Muscle of leg (tissue), 11 donors: ENCODE results near the gene AKR1A1. TPM values are rescaled to one million over a fixed set of nuclear protein-coding genes. Genes with fewer than 3 reads are reported as not detected.

ENCODE experiments used
- DNase-seq: peaks from one replicate; pipeline ENCODE4 v3.0.0; 2013
- H3K27ac ChIP-seq: one replicate; pipeline ENCODE4 v1.5.1; 2013; ENCODE audit warnings: mild to moderate bottlenecking, low read length, control low read depth
- H3K27me3 ChIP-seq: one replicate; pipeline ENCODE4 v1.6.1; 2013; ENCODE audit warnings: low read length; ENCODE audit not compliant: control insufficient read depth, insufficient read depth
- H3K36me3 ChIP-seq: one replicate; pipeline ENCODE4 v1.6.1; 2013; ENCODE audit warnings: low read length; ENCODE audit not compliant: control insufficient read depth, insufficient read depth
- H3K4me1 ChIP-seq: one replicate; pipeline ENCODE4 v1.6.1; 2013; ENCODE audit warnings: low read length; ENCODE audit not compliant: control insufficient read depth, insufficient read depth
- H3K4me3 ChIP-seq: one replicate; pipeline ENCODE4 v1.5.1; 2013; ENCODE audit warnings: low read length, control low read depth
- H3K9me3 ChIP-seq: replicated peaks from 2 replicates; pipeline ENCODE4 v1.6.1; 2013; ENCODE audit warnings: low read depth, low read length; ENCODE audit not compliant: control insufficient read depth
- WGBS: methylation state at CpG from one replicate; pipeline ENCODE4 v1.1.5; 2013; ENCODE audit warnings: missing lambda C conversion rate; ENCODE audit not compliant: insufficient coverage; 5-methylcytosine and 5-hydroxymethylcytosine counted together
- polyA plus RNA-seq, 8 donors: library from polyadenylated mRNA; unstranded; fragments of 120-200 nt; gene quantifications; one replicate each; pipeline versions ENCODE4 v1.2.1 to v1.2.3, GENCODE V29; 2013; ENCODE audit warnings: inconsistent platforms in 1 of 8, low replicate concordance in 1 of 8; ENCODE audit not compliant: insufficient read length in 8 of 8, insufficient read depth in 1 of 8
- total RNA-seq: library from RNA; stranded (reverse); fragments of 120-200 nt; gene quantifications from one replicate; pipeline ENCODE4 v1.2.4, GENCODE V29; 2013

The AKR1A1 gene
- total and polyA plus RNA-seq, 9 donors, result 78.3 to 114 (median 93.2) TPM

DNA sequence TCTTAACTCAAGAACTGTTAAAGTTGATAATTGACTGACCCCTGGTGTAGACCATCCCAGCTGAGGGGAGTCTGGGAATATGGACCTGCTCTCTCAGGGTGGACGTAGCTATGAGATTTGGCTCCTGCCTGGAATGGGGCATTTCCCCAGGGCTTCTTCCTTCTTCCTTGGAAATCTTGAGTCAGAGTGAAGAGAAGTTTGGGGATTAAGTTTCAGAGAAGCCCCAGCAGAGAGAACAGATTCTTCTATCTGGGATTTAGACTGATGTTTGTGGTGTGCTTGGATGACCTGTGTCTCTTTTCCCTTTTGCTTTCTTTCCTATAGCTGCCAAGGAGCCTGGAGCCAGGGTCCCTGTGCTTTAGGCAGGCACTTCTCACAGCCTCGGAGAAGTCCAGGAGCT, 13.2 kb downstream of the AKR1A1 start:
- Histone ChIP-seq H3K27ac (no peak overlapping the region), H3K27me3 (no peaks in the 10 kb centered on the region), H3K36me3 (peaks cover 61% of the 10 kb centered on the region), H3K4me1 (no peaks in the 10 kb centered on the region), H3K9me3 (no peaks in the 10 kb centered on the region), H3K4me3 (no peak overlapping the region)
- no peak for DNase-seq
- 80% methylated on average over 1 of the region's 2 CpGs for WGBS

DNA sequence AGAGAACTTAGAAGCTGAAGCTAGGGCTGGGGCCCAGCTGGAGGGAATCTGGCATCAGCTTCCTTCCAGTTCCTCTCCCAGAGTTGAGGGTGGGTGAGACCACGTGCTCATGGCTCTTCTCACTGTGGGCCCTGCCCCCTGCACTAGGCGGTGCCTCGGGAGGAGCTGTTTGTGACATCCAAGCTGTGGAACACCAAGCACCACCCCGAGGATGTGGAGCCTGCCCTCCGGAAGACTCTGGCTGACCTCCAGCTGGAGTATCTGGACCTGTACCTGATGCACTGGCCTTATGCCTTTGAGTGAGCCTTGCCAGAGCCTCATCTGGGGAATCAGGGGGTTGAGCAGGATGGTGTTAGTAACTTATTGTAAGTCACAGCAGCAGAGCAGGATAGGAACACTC, 16.1 kb downstream of the AKR1A1 start:
- Histone ChIP-seq H3K4me3 (no peak overlapping the region), H3K27ac (no peak overlapping the region), H3K36me3 (peaks cover 66% of the 10 kb centered on the region), H3K9me3 (no peaks in the 10 kb centered on the region), H3K27me3 (no peaks in the 10 kb centered on the region), H3K4me1 (no peaks in the 10 kb centered on the region)
- peak; percentile 50 for DNase-seq
- 47% methylated on average over 5 of the region's 5 CpGs for WGBS

DNA sequence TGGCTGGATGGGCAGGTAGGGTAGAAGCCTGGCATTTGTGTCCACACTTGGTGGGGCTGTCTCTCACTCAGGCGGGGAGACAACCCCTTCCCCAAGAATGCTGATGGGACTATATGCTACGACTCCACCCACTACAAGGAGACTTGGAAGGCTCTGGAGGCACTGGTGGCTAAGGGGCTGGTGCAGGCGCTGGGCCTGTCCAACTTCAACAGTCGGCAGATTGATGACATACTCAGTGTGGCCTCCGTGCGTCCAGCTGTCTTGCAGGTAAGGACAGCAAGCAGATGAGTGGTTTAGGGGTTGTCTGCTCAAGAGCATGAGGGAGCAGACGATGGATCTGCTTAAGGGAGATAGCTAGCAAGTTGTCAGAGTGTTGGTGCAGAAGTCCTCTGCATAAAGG, 17.3 kb downstream of the AKR1A1 start:
- no peak overlapping the region for H3K27ac ChIP-seq
- H3K4me3 ChIP-seq, result no peak overlapping the region
- DNase-seq, result no peak
- no peaks in the 10 kb centered on the region for H3K9me3 ChIP-seq
- no peaks in the 10 kb centered on the region for H3K4me1 ChIP-seq
- no peaks in the 10 kb centered on the region for H3K27me3 ChIP-seq
- H3K36me3 ChIP-seq, result peaks cover 55% of the 10 kb centered on the region
- WGBS, result 87% methylated on average over 5 of the region's 7 CpGs

DNA sequence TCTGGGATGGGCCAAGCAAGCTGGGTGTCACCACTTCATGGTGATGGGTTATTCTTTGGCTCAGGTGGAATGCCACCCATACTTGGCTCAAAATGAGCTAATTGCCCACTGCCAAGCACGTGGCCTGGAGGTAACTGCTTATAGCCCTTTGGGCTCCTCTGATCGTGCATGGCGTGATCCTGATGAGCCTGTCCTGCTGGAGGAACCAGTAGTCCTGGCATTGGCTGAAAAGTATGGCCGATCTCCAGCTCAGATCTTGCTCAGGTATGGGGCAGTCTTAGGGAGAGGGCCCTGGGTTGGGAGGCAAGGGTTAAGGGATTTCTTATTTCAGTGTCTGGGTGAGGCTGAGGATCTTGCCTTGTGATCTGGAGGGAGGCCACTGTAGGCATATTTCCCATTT, 17.8 kb downstream of the AKR1A1 start:
- 85% methylated on average over 4 of the region's 4 CpGs for WGBS
- no peaks in the 10 kb centered on the region for H3K4me1 ChIP-seq
- H3K27me3 ChIP-seq, result no peaks in the 10 kb centered on the region
- DNase-seq, result no peak
- no peak overlapping the region for H3K4me3 ChIP-seq
- peaks cover 54% of the 10 kb centered on the region for H3K36me3 ChIP-seq
- H3K27ac ChIP-seq, result no peak overlapping the region
- H3K9me3 ChIP-seq, result no peaks in the 10 kb centered on the region

DNA sequence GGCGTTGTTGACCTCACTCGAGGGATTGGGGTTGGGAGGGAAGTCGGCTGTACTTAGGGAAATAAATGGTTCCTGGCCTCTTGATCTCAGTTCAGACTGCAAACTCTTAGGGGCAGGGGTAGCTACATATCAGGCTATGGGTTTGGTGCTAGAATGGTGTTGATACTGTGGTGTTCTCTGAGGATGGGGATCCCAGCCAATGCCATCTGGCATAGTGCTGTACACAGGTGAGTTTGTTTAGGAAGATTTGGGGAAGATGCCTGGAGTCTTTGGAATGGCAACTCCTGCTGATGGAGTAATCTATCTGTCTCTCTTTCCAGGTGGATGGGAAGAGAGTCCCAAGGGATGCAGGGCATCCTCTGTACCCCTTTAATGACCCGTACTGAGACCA, 18.9 kb downstream of the AKR1A1 start:
- Histone ChIP-seq H3K4me3 (no peak overlapping the region), H3K27me3 (no peaks in the 10 kb centered on the region), H3K27ac (no peak overlapping the region), H3K9me3 (no peaks in the 10 kb centered on the region), H3K4me1 (no peaks in the 10 kb centered on the region), H3K36me3 (peaks cover 45% of the 10 kb centered on the region)
- no peak for DNase-seq
- WGBS, result 42% methylated on average over 3 of the region's 4 CpGs

- 0% methylated on average over 5 of the region's 8 CpGs for WGBS
- no peaks in the 10 kb centered on the region for H3K4me1 ChIP-seq
- peaks cover 45% of the 10 kb centered on the region for H3K36me3 ChIP-seq
- no peak overlapping the region for H3K4me3 ChIP-seq
- H3K9me3 ChIP-seq, result no peaks in the 10 kb centered on the region
- no peak overlapping the region for H3K27ac ChIP-seq
- H3K27me3 ChIP-seq, result no peaks in the 10 kb centered on the region
- peak; percentile 80 for DNase-seq
Measured at GRCh38 chr1:45569962-45570581, 19.4 kb downstream of the AKR1A1 start.

GRCh38 chr1:45570631-45571030, 20.0 kb downstream of the AKR1A1 start:
- peaks cover 45% of the 10 kb centered on the region for H3K36me3 ChIP-seq
- no peaks in the 10 kb centered on the region for H3K4me1 ChIP-seq
- no peak overlapping the region for H3K27ac ChIP-seq
- no CpG with 5 or more reads among the region's 4 CpGs for WGBS
- no peak overlapping the region for H3K4me3 ChIP-seq
- DNase-seq, result no peak
- H3K9me3 ChIP-seq, result no peaks in the 10 kb centered on the region
- H3K27me3 ChIP-seq, result no peaks in the 10 kb centered on the region

- no peak for DNase-seq
- Histone ChIP-seq H3K27ac (no peak overlapping the region), H3K27me3 (no peaks in the 10 kb centered on the region), H3K4me1 (no peaks in the 10 kb centered on the region), H3K36me3 (peaks cover 23% of the 10 kb centered on the region), H3K9me3 (no peaks in the 10 kb centered on the region), H3K4me3 (no peak overlapping the region)
- no CpG with 5 or more reads among the region's 3 CpGs for WGBS
Measured at GRCh38 chr1:45573231-45573804, 22.7 kb downstream of the AKR1A1 start.

DNA sequence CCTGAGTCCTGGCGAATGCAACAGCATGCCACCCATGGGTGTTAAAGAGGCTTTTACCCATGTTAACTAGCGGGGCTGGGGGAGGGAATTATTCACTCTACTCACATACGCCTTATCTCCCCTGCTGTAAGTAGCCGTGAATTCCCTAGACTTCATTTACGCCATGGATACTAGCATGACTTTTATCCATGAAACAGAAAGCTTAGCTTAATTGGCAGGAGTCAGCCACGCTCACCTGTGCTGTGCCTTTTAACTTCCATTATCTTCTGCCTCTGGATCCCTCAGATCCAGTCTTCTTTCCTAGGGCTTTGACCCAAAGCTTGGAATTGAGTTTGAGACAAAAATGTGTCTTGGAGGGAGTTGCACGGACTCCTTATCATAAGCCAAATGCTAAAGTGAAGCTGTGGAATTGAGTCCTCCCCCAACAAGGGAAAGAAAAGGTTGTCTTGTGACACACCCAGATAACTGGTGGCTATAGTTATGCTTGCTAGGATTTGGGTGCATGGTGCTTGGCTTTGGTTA, 23.5 kb downstream of the AKR1A1 start:
- no peaks in the 10 kb centered on the region for H3K9me3 ChIP-seq
- no peak overlapping the region for H3K27ac ChIP-seq
- H3K4me1 ChIP-seq, result no peaks in the 10 kb centered on the region
- no peak for DNase-seq
- no peak overlapping the region for H3K4me3 ChIP-seq
- no peaks in the 10 kb centered on the region for H3K27me3 ChIP-seq
- peaks cover 14% of the 10 kb centered on the region for H3K36me3 ChIP-seq
- 98% methylated on average over 4 of the region's 7 CpGs for WGBS

DNA sequence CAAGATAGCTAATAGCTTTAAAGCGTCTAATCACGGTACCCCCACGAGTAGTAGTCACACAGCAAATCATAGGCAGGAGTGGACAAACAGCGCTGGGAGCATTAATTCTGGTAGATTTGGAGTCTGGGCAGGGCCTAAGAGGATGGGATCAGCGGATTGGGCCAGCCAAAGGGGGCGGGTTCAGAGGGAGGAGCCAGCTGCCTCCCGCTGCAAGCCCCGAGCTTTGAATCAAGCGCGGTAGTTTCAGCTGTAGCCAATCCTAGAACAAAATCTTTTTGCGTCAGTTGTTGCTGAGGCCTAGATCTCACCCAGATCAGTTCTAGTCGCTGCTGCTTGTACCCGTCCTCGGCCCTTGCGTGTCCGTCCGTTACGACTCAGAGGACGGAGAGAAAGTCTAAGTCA, 32.6 kb downstream of the AKR1A1 start:
- Histone ChIP-seq H3K36me3 (no peaks in the 10 kb centered on the region), H3K27me3 (no peaks in the 10 kb centered on the region), H3K4me3 (peak overlapping the region; percentile 92), H3K27ac (peak overlapping the region; percentile 98), H3K4me1 (peaks cover 15% of the 10 kb centered on the region), H3K9me3 (no peaks in the 10 kb centered on the region)
- peak; percentile 99 for DNase-seq
- 0% methylated on average over 16 of the region's 19 CpGs for WGBS
